Keratinocyte (primary cell): ENCODE results near the gene PIEZO1. TPM values are rescaled to one million over a fixed set of nuclear protein-coding genes. Genes with fewer than 3 reads are reported as not detected.

Experiments
- DNase-seq: peaks from one replicate; pipeline ENCODE4 v3.0.0-alpha.2; 2011; ENCODE audit warnings: low read depth, missing footprints, low spot score
- FAIRE-seq: peaks from 2 replicates; lab custom pipeline; 2011; peaks lifted over from hg19 to GRCh38; lab: Jason Lieb, UNC
- H2AFZ ChIP-seq: 2 replicates; pipeline ENCODE4 v1.6.0; 2012; ENCODE audit warnings: low read length, control low read depth, inconsistent platforms; ENCODE audit not compliant: control insufficient read depth
- H3K27ac ChIP-seq: 2 replicates; pipeline ENCODE4 v1.5.1; 2011; ENCODE audit warnings: low read length; ENCODE audit not compliant: control insufficient read depth, insufficient read depth
- H3K27me3 ChIP-seq: 3 replicates; pipeline ENCODE4 v1.6.0; 2011; ENCODE audit warnings: low read length; ENCODE audit not compliant: control insufficient read depth, insufficient read depth; ENCODE audit errors: extremely low read depth
- H3K36me3 ChIP-seq, 2 experiments: 2 replicates in 1 of 2; 3 replicates in 1 of 2; pipeline ENCODE4 v1.5.1; 2011; ENCODE audit warnings: low read length in 2 of 2, mild to moderate bottlenecking in 1 of 2; ENCODE audit not compliant: control insufficient read depth in 2 of 2, insufficient read depth in 2 of 2; ENCODE audit errors: extremely low read depth in 1 of 2
- H3K4me1 ChIP-seq: 3 replicates; pipeline ENCODE4 v1.5.1; 2011; ENCODE audit warnings: low read length; ENCODE audit not compliant: control insufficient read depth, insufficient read depth; ENCODE audit errors: extremely low read depth
- H3K4me2 ChIP-seq: 3 replicates; pipeline ENCODE4 v1.6.0; 2011; ENCODE audit warnings: low read depth, low read length; ENCODE audit not compliant: control insufficient read depth, insufficient read depth; ENCODE audit errors: extremely low read depth
- H3K4me3 ChIP-seq, 3 experiments: fragments of 200-600 bp in 1 of 3; sonication (generic) in 1 of 3; 2 replicates in 2 of 3; 3 replicates in 1 of 3; pipeline ENCODE4 v1.5.1; 2011 to 2016; ENCODE audit warnings: low read length in 3 of 3, mild to moderate bottlenecking in 3 of 3, control low read depth in 2 of 3, inconsistent platforms in 1 of 3, low read depth in 1 of 3, mixed read lengths in 1 of 3, mixed run types in 1 of 3, moderate library complexity in 1 of 3; ENCODE audit not compliant: control insufficient read depth in 2 of 3, insufficient read depth in 2 of 3; ENCODE audit errors: extremely low read depth in 1 of 3
- H3K79me2 ChIP-seq: 2 replicates; pipeline ENCODE4 v1.6.0; 2012; ENCODE audit warnings: low read length; ENCODE audit not compliant: control insufficient read depth, insufficient read depth
- H3K9ac ChIP-seq: 3 replicates; pipeline ENCODE4 v1.6.0; 2011; ENCODE audit warnings: low read length; ENCODE audit not compliant: control insufficient read depth, insufficient read depth; ENCODE audit errors: extremely low read depth
- H3K9me1 ChIP-seq: 3 replicates; pipeline ENCODE4 v1.6.0; 2011; ENCODE audit warnings: low read length; ENCODE audit not compliant: control insufficient read depth, insufficient read depth; ENCODE audit errors: extremely low read depth
- H3K9me3 ChIP-seq: 2 replicates; pipeline ENCODE4 v1.5.1; 2012; ENCODE audit warnings: low read depth, low read length; ENCODE audit not compliant: control insufficient read depth
- H4K20me1 ChIP-seq: 3 replicates; pipeline ENCODE4 v1.6.0; 2011; ENCODE audit warnings: low read length; ENCODE audit not compliant: control insufficient read depth, insufficient read depth; ENCODE audit errors: extremely low read depth
- CTCF ChIP-seq, 3 experiments: IDR thresholded peaks in 1 of 3; conservative IDR thresholded peaks in 1 of 3; optimal IDR thresholded peaks in 1 of 3; 2 replicates in 2 of 3; 3 replicates in 1 of 3; pipeline versions ENCODE3 to v1.5.1; 2011; ENCODE audit warnings: low read length in 3 of 3, mild to moderate bottlenecking in 3 of 3, moderate library complexity in 2 of 3, control low read depth in 1 of 3, inconsistent platforms in 1 of 3; ENCODE audit not compliant: insufficient read depth in 2 of 3; ENCODE audit errors: extremely low read depth in 1 of 3
- EZH2 ChIP-seq: IDR thresholded peaks from one replicate; pipeline ENCODE4 v1.6.1; 2012; ENCODE audit warnings: inconsistent platforms, mild to moderate bottlenecking, low read length, moderate library complexity
- dilution Hi-C: fragments of 300-500 bp; cut with MboI; formaldehyde crosslinking; loops from one replicate; pipeline ENCODE4 v1.7.0; 2020; ENCODE audit warnings: low sequenced_read_pairs; ENCODE audit not compliant: extremely low pct_ligation_motif_present
- polyA plus RNA-seq, 5 experiments: library from polyadenylated mRNA; depleted of rRNA in 3 of 5; stranded (reverse) in 3 of 5; stranded (forward) in 1 of 5; unstranded in 1 of 5; fragments of >200 nt; gene quantifications; 1 replicate in 1 of 5; 2 replicates in 3 of 5; 3 replicates in 1 of 5; pipeline versions ENCODE4 v1.2.1 to v1.2.3, GENCODE V29; 2011 to 2012; ENCODE audit warnings: missing spikeins in 2 of 5, low read depth in 1 of 5, low replicate concordance in 1 of 5

Gene PIEZO1
- polyA plus RNA-seq, 1 donor (not counting 4 experiments of a cell fraction or from before 2014, with no cell fraction given) = 62.8 TPM

GRCh38 chr16:88687676-88688012, 97.4 kb downstream of the PIEZO1 start:
- H3K36me3 ChIP-seq = no peaks in the 10 kb centered on the region
- no peak overlapping the region for H3K9ac ChIP-seq
- dilution Hi-C loops = no loop called here
- no peak for DNase-seq
- H3K79me2 ChIP-seq = no peaks in the 10 kb centered on the region
- no peak overlapping the region for H3K4me2 ChIP-seq
- H3K27me3 ChIP-seq = peaks cover 66% of the 10 kb centered on the region
- H3K9me1 ChIP-seq = no peaks in the 10 kb centered on the region
- H3K4me1 ChIP-seq = peaks cover 14% of the 10 kb centered on the region
- H3K4me3 ChIP-seq = no peak overlapping the region
- FAIRE-seq = no peak
- H2AFZ ChIP-seq = no peak overlapping the region
- H4K20me1 ChIP-seq = peaks cover 2% of the 10 kb centered on the region
- peak; percentile 9 for TF ChIP-seq EZH2
- TF ChIP-seq CTCF (optimal IDR thresholded peaks at IDR 0.05 in 1 of 3, IDR thresholded peaks at IDR 0.05 in 1 of 3, conservative IDR thresholded peaks at IDR 0.05 in 1 of 3; ENCODE audit: extremely low read depth in 1 of 3, insufficient read depth in 2 of 3, low read length in 3 of 3) = no peak
- H3K9me3 ChIP-seq = no peaks in the 10 kb centered on the region
- no peak overlapping the region for H3K27ac ChIP-seq

- Histone ChIP-seq H3K27ac (no peak overlapping the region), H3K27me3 (peaks cover 63% of the 10 kb centered on the region), H3K4me3 (no peak overlapping the region), H3K9ac (no peak overlapping the region), H3K4me1 (peaks cover 14% of the 10 kb centered on the region), H3K9me3 (no peaks in the 10 kb centered on the region), H4K20me1 (peaks cover 2% of the 10 kb centered on the region), H3K79me2 (no peaks in the 10 kb centered on the region), H2AFZ (no peak overlapping the region), H3K4me2 (no peak overlapping the region), H3K9me1 (no peaks in the 10 kb centered on the region), H3K36me3 (no peaks in the 10 kb centered on the region)
- TF ChIP-seq EZH2 (no peak), CTCF (optimal IDR thresholded peaks at IDR 0.05 in 1 of 3, IDR thresholded peaks at IDR 0.05 in 1 of 3, conservative IDR thresholded peaks at IDR 0.05 in 1 of 3; ENCODE audit: extremely low read depth in 1 of 3, insufficient read depth in 2 of 3, low read length in 3 of 3) (no peak)
- dilution Hi-C loops = no loop called here
- FAIRE-seq (no peak), DNase-seq (no peak)
Observed at GRCh38 chr16:88687254-88687576, 97.8 kb downstream of the PIEZO1 start.
